ENCODE results near the gene FRMD4B. TPM values are rescaled to one million over a fixed set of nuclear protein-coding genes. Genes with fewer than 3 reads are reported as not detected.

FRMD4B gene
- total and polyA plus RNA-seq, 2 donors (not counting 3 experiments of a cell fraction or from before 2014, with no cell fraction given): 66.4 to 89.7 TPM

DNA sequence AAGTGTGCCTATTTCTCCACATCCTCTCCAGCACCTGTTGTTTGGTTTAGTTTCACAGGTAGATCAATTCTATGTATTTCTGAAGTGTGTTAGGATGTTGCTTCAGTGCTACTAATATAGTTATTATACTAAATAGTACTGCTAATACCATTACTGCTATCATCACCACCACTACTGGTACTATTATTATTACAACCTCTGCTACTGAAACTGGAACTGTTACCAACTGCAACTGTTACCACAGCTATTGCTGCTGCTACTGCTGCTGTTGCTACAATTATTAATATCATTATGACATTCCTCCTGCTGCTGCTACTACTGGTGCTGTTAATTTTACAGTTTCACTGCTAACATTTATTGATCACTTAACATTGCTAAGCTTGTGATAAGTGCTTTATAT is 255.2 kb downstream of the FRMD4B start:
- Histone ChIP-seq H3K27me3 (ENCODE audit: control insufficient read depth in 2 of 2, insufficient read depth in 2 of 2, low read length in 2 of 2) (no peaks in the 10 kb centered on the region), H3K9me1 (replicated peaks; ENCODE audit: control insufficient read depth, extremely low read depth, insufficient read depth, low read length) (no peaks in the 10 kb centered on the region), H3K36me3 (ENCODE audit: control insufficient read depth in 2 of 2, extremely low read depth in 1 of 2, insufficient read depth in 2 of 2, low read length in 2 of 2) (no peaks in the 10 kb centered on the region), H3K4me2 (ENCODE audit: insufficient read depth, low read length) (no peak overlapping the region), H2AFZ (ENCODE audit: low read depth, low read length) (no peak overlapping the region), H3K9me3 (replicated peaks; ENCODE audit: control insufficient read depth, insufficient read depth, low read length) (no peaks in the 10 kb centered on the region), H3K4me3 (replicated peaks in 1 of 3; ENCODE audit: insufficient read depth in 1 of 3, low read depth in 1 of 3, low read length in 3 of 3) (no peak overlapping the region), H3K4me1 (ENCODE audit: control insufficient read depth, extremely low read depth, insufficient read depth, low read length) (no peaks in the 10 kb centered on the region), H3K9ac (replicated peaks; ENCODE audit: extremely low read depth, insufficient read depth, low read length) (no peak overlapping the region), H3K79me2 (ENCODE audit: control insufficient read depth, insufficient read depth, low read length) (no peaks in the 10 kb centered on the region), H4K20me1 (replicated peaks; ENCODE audit: control insufficient read depth, extremely low read depth, insufficient read depth, low read length) (no peaks in the 10 kb centered on the region), H3K27ac (ENCODE audit: insufficient read depth, low read depth, low read length) (no peak overlapping the region)
- no peak for TF ChIP-seq JUN (IDR thresholded peaks at IDR 0.05; ENCODE audit: borderline replicate concordance, insufficient read depth, insufficient read length, low read depth)
- TF ChIP-seq POLR2A (IDR thresholded peaks at IDR 0.05; ENCODE audit: low read depth, low read length): no peak
- TF ChIP-seq, protein P1, sequence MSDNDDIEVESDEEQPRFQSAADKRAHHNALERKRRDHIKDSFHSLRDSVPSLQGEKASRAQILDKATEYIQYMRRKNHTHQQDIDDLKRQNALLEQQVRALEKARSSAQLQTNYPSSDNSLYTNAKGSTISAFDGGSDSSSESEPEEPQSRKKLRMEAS (IDR thresholded peaks at IDR 0.05; ENCODE audit: insufficient read depth, insufficient read length): no peak
- no peak for TF ChIP-seq POLR2AphosphoS5 (IDR thresholded peaks at IDR 0.05; ENCODE audit: insufficient read depth, low read depth, low read length)
- no peak for TF ChIP-seq MYC (IDR thresholded peaks at IDR 0.05; ENCODE audit: low read depth, low read length)
- TF ChIP-seq FOS (IDR thresholded peaks at IDR 0.05; ENCODE audit: borderline replicate concordance, insufficient read depth, low read length): no peak
- TF ChIP-seq, protein P2, sequence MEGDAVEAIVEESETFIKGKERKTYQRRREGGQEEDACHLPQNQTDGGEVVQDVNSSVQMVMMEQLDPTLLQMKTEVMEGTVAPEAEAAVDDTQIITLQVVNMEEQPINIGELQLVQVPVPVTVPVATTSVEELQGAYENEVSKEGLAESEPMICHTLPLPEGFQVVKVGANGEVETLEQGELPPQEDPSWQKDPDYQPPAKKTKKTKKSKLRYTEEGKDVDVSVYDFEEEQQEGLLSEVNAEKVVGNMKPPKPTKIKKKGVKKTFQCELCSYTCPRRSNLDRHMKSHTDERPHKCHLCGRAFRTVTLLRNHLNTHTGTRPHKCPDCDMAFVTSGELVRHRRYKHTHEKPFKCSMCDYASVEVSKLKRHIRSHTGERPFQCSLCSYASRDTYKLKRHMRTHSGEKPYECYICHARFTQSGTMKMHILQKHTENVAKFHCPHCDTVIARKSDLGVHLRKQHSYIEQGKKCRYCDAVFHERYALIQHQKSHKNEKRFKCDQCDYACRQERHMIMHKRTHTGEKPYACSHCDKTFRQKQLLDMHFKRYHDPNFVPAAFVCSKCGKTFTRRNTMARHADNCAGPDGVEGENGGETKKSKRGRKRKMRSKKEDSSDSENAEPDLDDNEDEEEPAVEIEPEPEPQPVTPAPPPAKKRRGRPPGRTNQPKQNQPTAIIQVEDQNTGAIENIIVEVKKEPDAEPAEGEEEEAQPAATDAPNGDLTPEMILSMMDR (IDR thresholded peaks at IDR 0.05; ENCODE audit: extremely low read depth in 1 of 2, insufficient read depth in 1 of 2, low read depth in 1 of 2, low read length in 2 of 2): no peak
- no peak for TF ChIP-seq EZH2 (IDR thresholded peaks at IDR 0.05; ENCODE audit: borderline replicate concordance, low read depth, low read length, severe bottlenecking)
- TF ChIP-seq GATA2 (IDR thresholded peaks at IDR 0.05; ENCODE audit: insufficient read depth, insufficient read length, low read depth, low read length): no peak
- ChIA-PET CTCF (interaction anchor here (0.8 to 2.2 kb wide), 3 partner anchors 9 to 176 kb away, joined by 3 to 14 read pairs (median 4); no protein-coding TSS in a partner anchor), POLR2A (no interaction called here)
- DNase-seq (ENCODE audit: low read depth, low spot score) (no peak), FAIRE-seq (no peak)
- no TSS peak for BruUV-seq (replicated peaks)
- intact Hi-C loops (cut with micrococcal nuclease) (no loop called here), dilution Hi-C loops (cut with MboI; ENCODE audit: extremely low pct_ligation_motif_present, low sequenced_read_pairs) (no loop called here)

Measured in endothelial cell of umbilical vein (primary cell).